Gastroesophageal sphincter (tissue), 4 donors: ENCODE data around the gene DSPP. TPM values are rescaled to one million over a fixed set of nuclear protein-coding genes. Genes with fewer than 3 reads are reported as not detected.

Experiments
- ATAC-seq: fragments of 150-250 bp; one replicate; pipeline ENCODE4 v1.9.1; 2016; ENCODE audit warnings: mild to moderate bottlenecking, moderate library complexity
- H3K27ac ChIP-seq, 4 donors: fragments of 200-600 bp; sonication (generic) in 3 of 4; 1 replicate in 3 of 4; 2 replicates in 1 of 4; pipeline ENCODE4 v1.5.1; 2016 to 2019
- H3K27me3 ChIP-seq: fragments of 200-600 bp; sonication (generic); one replicate; pipeline ENCODE4 v1.5.1; 2019
- H3K36me3 ChIP-seq, 2 donors: fragments of 200-600 bp; sonication (generic); one replicate each; pipeline ENCODE4 v1.5.1; 2019; ENCODE audit warnings: control low read depth in 1 of 2
- H3K4me1 ChIP-seq, 3 donors: fragments of 200-600 bp; sonication (generic); 1 replicate in 2 of 3; 2 replicates in 1 of 3; pipeline ENCODE4 v1.5.1; 2016 to 2019; ENCODE audit warnings: control low read depth in 2 of 3
- H3K4me3 ChIP-seq, 2 donors: fragments of 200-600 bp; sonication (generic); one replicate each; pipeline ENCODE4 v1.5.1; 2019; ENCODE audit warnings: mild to moderate bottlenecking in 1 of 2, moderate library complexity in 1 of 2
- H3K9me3 ChIP-seq, 3 donors: fragments of 200-600 bp; sonication (generic); one replicate each; pipeline ENCODE4 v1.5.1; 2017 to 2019; ENCODE audit warnings: control low read depth in 2 of 3
- EP300 ChIP-seq: sonication (generic); formaldehyde crosslinking; IDR thresholded peaks from one replicate; pipeline ENCODE4 v1.6.1; 2017; ENCODE audit warnings: antibody characterized with exemption, mild to moderate bottlenecking
- POLR2A ChIP-seq, 2 donors: fragments of 450-650 bp; IDR thresholded peaks; one replicate each; pipeline ENCODE4 v1.6.1; 2017; ENCODE audit warnings: antibody characterized with exemption in 2 of 2, mild to moderate bottlenecking in 2 of 2, moderate library complexity in 1 of 2
- POLR2AphosphoS5 ChIP-seq: sonication (generic); formaldehyde crosslinking; IDR thresholded peaks from one replicate; pipeline ENCODE4 v1.6.1; 2017; ENCODE audit warnings: antibody characterized with exemption
- WGBS, 2 donors: methylation state at CpG; one replicate each; pipeline ENCODE4 v1.1.5; 2018; ENCODE audit warnings: low coverage in 1 of 2; 5-methylcytosine and 5-hydroxymethylcytosine counted together
- total RNA-seq, 4 donors: library from RNA; depleted of rRNA; stranded (reverse); fragments of >200 nt; gene quantifications; one replicate each; pipeline ENCODE4 v1.1.0, GENCODE V29; 2016
- TF ChIP-seq, protein P1 (sequence below), 4 experiments: fragments of 200-600 bp in 2 of 4; fragments of 450-650 bp in 2 of 4; sonication (generic) in 1 of 4; IDR thresholded peaks; one replicate each; pipeline ENCODE4 v1.5.1; 2017 to 2019; ENCODE audit warnings: antibody characterized with exemption in 4 of 4, mild to moderate bottlenecking in 2 of 4, moderate library complexity in 2 of 4

The DSPP gene
- total RNA-seq, 4 donors from 2014 or later = not detected

DNA sequence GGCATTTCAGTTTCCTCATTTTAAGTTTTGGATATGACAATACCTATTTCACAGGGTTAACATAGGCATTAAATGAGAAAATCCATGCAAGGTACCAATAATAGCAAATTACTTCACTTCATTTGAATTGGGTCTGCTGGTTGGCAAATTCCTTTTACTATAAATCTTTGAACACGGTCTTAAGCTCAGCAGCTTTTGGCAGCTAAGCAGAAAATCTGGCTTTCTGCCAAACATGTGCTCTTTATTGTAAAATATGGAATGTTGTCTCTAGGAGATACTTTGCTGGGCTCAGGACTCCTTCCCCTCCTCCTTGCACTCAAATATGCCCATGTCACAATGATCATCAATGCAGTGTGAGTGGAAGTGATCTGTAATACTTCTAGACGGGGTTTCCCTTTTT is 24.9 kb downstream of the DSPP start:
- Histone ChIP-seq H3K36me3 (no peaks in the 10 kb centered on the region), H3K9me3 (no peaks in the 10 kb centered on the region), H3K27me3 (no peaks in the 10 kb centered on the region), H3K27ac (no peak overlapping the region), H3K4me1 (peaks cover 2 to 14% (median 6%) of the 10 kb centered on the region in 3 donors), H3K4me3 (no peak overlapping the region)
- ATAC-seq = no peak
- WGBS, 2 donors = 21 to 25% methylated on average over 2 of the region's 2 CpGs
- TF ChIP-seq EP300 (no peak), POLR2AphosphoS5 (no peak), POLR2A (IDR thresholded peaks at IDR 0.05) (no peak)
- TF ChIP-seq, protein P1, sequence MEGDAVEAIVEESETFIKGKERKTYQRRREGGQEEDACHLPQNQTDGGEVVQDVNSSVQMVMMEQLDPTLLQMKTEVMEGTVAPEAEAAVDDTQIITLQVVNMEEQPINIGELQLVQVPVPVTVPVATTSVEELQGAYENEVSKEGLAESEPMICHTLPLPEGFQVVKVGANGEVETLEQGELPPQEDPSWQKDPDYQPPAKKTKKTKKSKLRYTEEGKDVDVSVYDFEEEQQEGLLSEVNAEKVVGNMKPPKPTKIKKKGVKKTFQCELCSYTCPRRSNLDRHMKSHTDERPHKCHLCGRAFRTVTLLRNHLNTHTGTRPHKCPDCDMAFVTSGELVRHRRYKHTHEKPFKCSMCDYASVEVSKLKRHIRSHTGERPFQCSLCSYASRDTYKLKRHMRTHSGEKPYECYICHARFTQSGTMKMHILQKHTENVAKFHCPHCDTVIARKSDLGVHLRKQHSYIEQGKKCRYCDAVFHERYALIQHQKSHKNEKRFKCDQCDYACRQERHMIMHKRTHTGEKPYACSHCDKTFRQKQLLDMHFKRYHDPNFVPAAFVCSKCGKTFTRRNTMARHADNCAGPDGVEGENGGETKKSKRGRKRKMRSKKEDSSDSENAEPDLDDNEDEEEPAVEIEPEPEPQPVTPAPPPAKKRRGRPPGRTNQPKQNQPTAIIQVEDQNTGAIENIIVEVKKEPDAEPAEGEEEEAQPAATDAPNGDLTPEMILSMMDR (IDR thresholded peaks at IDR 0.05) = no peak

DNA sequence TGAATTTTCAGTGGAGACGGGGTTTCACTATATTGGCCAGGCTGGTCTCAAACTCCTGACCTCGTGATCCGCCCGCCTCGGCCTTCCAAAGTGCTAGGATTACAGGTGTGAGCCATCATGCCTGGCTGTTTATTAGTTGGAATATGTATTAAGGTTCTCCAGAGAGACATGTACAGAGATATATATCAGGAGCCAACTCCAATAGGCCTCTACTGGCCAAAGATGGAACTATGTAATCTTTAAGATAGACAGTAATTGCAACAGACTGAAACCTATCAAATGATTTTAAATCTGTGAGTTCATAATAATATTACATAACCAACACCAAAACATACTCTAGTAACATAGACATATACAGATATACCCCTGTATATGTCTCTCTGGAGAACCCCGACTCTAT is 36.0 kb downstream of the DSPP start:
- no peak for ATAC-seq
- no peaks in the 10 kb centered on the region for H3K4me1 ChIP-seq
- H3K36me3 ChIP-seq = no peaks in the 10 kb centered on the region
- no peaks in the 10 kb centered on the region for H3K27me3 ChIP-seq
- no peak overlapping the region for H3K27ac ChIP-seq
- peaks cover 0 to 8% (median 0%) of the 10 kb centered on the region in 3 donors for H3K9me3 ChIP-seq
- WGBS, 2 donors = 94 to 98% methylated on average over 1 to 2 of the region's 6 CpGs
- no peak overlapping the region for H3K4me3 ChIP-seq
- TF ChIP-seq, protein P1 (IDR thresholded peaks at IDR 0.05) = no peak
- TF ChIP-seq EP300 (no peak), POLR2A (IDR thresholded peaks at IDR 0.05) (no peak), POLR2AphosphoS5 (no peak)

DNA sequence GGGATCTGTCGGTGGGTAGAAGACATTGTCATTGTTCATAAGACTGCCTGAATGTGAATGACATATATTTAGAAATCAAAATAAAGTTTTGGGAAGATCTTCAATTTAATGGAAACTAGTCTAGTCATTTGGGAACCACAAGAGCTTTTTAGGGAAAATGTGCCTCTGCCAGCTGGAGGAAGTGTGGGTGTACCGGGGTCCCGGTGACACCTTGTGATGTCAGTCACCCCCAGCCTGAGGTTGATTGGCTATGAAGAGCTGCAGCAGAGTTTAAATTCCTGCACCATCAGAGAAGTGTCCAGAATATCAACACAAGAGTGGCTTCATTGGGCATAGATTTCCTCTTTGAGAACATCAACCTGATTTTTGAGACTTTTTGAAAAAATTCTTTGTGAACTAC is 41.7 kb downstream of the DSPP start, which contains the start of gene DMP1:
Gene DMP1, plus strand, starts transcription at position 301 of the 400 bp plus-strand sequence. CDS start 6,213 bp downstream, outside the sequence.
- no peak within 1 kb of the TSS for H3K4me3 ChIP-seq
- no peaks in the 10 kb centered on the region for H3K36me3 ChIP-seq
- H3K27ac ChIP-seq = no peak within 1 kb of the TSS
- H3K27me3 ChIP-seq = no peaks in the 10 kb centered on the region
- no peaks in the 10 kb centered on the region for H3K9me3 ChIP-seq
- no peaks in the 10 kb centered on the region for H3K4me1 ChIP-seq
- no peak for ATAC-seq
- no peak for TF ChIP-seq EP300
- TF ChIP-seq POLR2AphosphoS5 = no peak
- no peak for TF ChIP-seq POLR2A (IDR thresholded peaks at IDR 0.05)
- TF ChIP-seq, protein P1 (IDR thresholded peaks at IDR 0.05) = no peak
- 67 to 79% methylated on average over 1 to 3 of the region's 3 CpGs for WGBS, 2 donors

- WGBS, 2 donors = 74 to 93% methylated on average over 2 of the region's 2 CpGs
- ATAC-seq = no peak
- TF ChIP-seq POLR2A (IDR thresholded peaks at IDR 0.05) (no peak), EP300 (no peak), POLR2AphosphoS5 (no peak)
- TF ChIP-seq, protein P1 (IDR thresholded peaks at IDR 0.05) = no peak
These were observed 42.6 kb downstream of the DSPP start for GRCh38 chr4:87650938-87651337.

GRCh38 chr4:87651941-87652340 is 43.6 kb downstream of the DSPP start:
- WGBS, 2 donors = 76 to 86% methylated on average over 3 of the region's 3 CpGs
- ATAC-seq = no peak
- H3K27me3 ChIP-seq = no peaks in the 10 kb centered on the region
- H3K27ac ChIP-seq = no peak overlapping the region
- no peaks in the 10 kb centered on the region for H3K4me1 ChIP-seq
- H3K36me3 ChIP-seq = no peaks in the 10 kb centered on the region
- no peak for TF ChIP-seq POLR2AphosphoS5
- TF ChIP-seq, protein P1 (IDR thresholded peaks at IDR 0.05) = no peak
- no peak for TF ChIP-seq EP300
- TF ChIP-seq POLR2A (IDR thresholded peaks at IDR 0.05) = no peak
- no peaks in the 10 kb centered on the region for H3K9me3 ChIP-seq
- H3K4me3 ChIP-seq = no peak overlapping the region

More at GRCh38 chr4:87650938-87651337, 42.6 kb downstream of the DSPP start:
- Histone ChIP-seq H3K36me3 (no peaks in the 10 kb centered on the region), H3K4me1 (no peaks in the 10 kb centered on the region), H3K9me3 (no peaks in the 10 kb centered on the region), H3K27me3 (no peaks in the 10 kb centered on the region), H3K4me3 (no peak overlapping the region), H3K27ac (no peak overlapping the region)
